ENCODE results near the gene DENND2A. TPM values are rescaled to one million over a fixed set of nuclear protein-coding genes. Genes with fewer than 3 reads are reported as not detected.
"Not testable (repeated sequence)": the region's sequence is repeated elsewhere in the genome, so short reads cannot be mapped to it uniquely, and the experiment has no call there.

The DENND2A gene
- total RNA-seq, 1 experiment from 2014 or later: not detected

- BruUV-seq (replicated peaks): no TSS peak
- TF ChIP-seq CTCF (IDR thresholded peaks at IDR 0.05; ENCODE audit: unreplicated experiment): no peak
- Mint-ChIP-seq H3K9me3 (ENCODE audit: low read depth, unreplicated experiment) (no peaks in the 10 kb centered on the region), H3K36me3 (ENCODE audit: insufficient read depth, unreplicated experiment) (peaks cover 18% of the 10 kb centered on the region), H3K27me3 (ENCODE audit: unreplicated experiment) (no peaks in the 10 kb centered on the region), H3K4me3 (ENCODE audit: low read depth, unreplicated experiment) (peak overlapping the region; percentile 78), H3K27ac (ENCODE audit: unreplicated experiment) (no peak overlapping the region), H3K4me1 (ENCODE audit: low read depth, unreplicated experiment) (peaks cover 11% of the 10 kb centered on the region)
- CTCF ChIA-PET: no interaction called here
- no peak for DNase-seq
- intact Hi-C loops (cut with micrococcal nuclease; ENCODE audit: unreplicated experiment): loop anchor here (5.0 kb wide), 1 partner anchor 340 kb away; the partner anchor contains the start of gene MRPS33
These were observed 31.4 kb upstream of the DENND2A start for GRCh38 chr7:140671966-140672365.

GRCh38 chr7:140670343-140670935, 29.8 kb upstream of the DENND2A start:
- Mint-ChIP-seq H3K36me3 (ENCODE audit: insufficient read depth, unreplicated experiment) (peaks cover 18% of the 10 kb centered on the region), H3K4me3 (ENCODE audit: low read depth, unreplicated experiment) (no peak overlapping the region), H3K27me3 (ENCODE audit: unreplicated experiment) (peaks cover 6% of the 10 kb centered on the region), H3K4me1 (ENCODE audit: low read depth, unreplicated experiment) (peaks cover 11% of the 10 kb centered on the region), H3K9me3 (ENCODE audit: low read depth, unreplicated experiment) (no peaks in the 10 kb centered on the region), H3K27ac (ENCODE audit: unreplicated experiment) (no peak overlapping the region)
- TF ChIP-seq CTCF (IDR thresholded peaks at IDR 0.05; ENCODE audit: unreplicated experiment): no peak
- intact Hi-C loops (cut with micrococcal nuclease; ENCODE audit: unreplicated experiment): loop anchor here (5.0 kb wide), 1 partner anchor 342 kb away; the partner anchor contains the start of gene MRPS33
- CTCF ChIA-PET: interaction anchor here (0.7 kb wide), 1 partner anchor 130 kb away, joined by 6 read pairs; no protein-coding TSS in a partner anchor
- DNase-seq: no peak
- no TSS peak for BruUV-seq (replicated peaks)

GRCh38 chr7:140669862-140670261, 29.2 kb upstream of the DENND2A start:
- DNase-seq; CTCF ChIA-PET; H3K9me3 Mint-ChIP-seq (ENCODE audit: low read depth, unreplicated experiment); H3K4me3 Mint-ChIP-seq (ENCODE audit: low read depth, unreplicated experiment); BruUV-seq (replicated peaks); H3K27ac Mint-ChIP-seq (ENCODE audit: unreplicated experiment): not testable (repeated sequence)
- peaks cover 11% of the 10 kb centered on the region for H3K4me1 Mint-ChIP-seq (ENCODE audit: low read depth, unreplicated experiment)
- intact Hi-C loops (cut with micrococcal nuclease; ENCODE audit: unreplicated experiment): loop anchor here (5.0 kb wide), 1 partner anchor 342 kb away; the partner anchor contains the start of gene MRPS33
- H3K27me3 Mint-ChIP-seq (ENCODE audit: unreplicated experiment): peaks cover 12% of the 10 kb centered on the region
- peaks cover 18% of the 10 kb centered on the region for H3K36me3 Mint-ChIP-seq (ENCODE audit: insufficient read depth, unreplicated experiment)

GRCh38 chr7:140669352-140669751, 28.7 kb upstream of the DENND2A start:
- peaks cover 17% of the 10 kb centered on the region for H3K27me3 Mint-ChIP-seq (ENCODE audit: unreplicated experiment)
- peaks cover 8% of the 10 kb centered on the region for H3K4me1 Mint-ChIP-seq (ENCODE audit: low read depth, unreplicated experiment)
- peaks cover 18% of the 10 kb centered on the region for H3K36me3 Mint-ChIP-seq (ENCODE audit: insufficient read depth, unreplicated experiment)
- CTCF ChIA-PET: interaction anchor here (0.6 to 1.3 kb wide), 2 partner anchors 9 to 57 kb away, joined by 3 to 5 read pairs; no protein-coding TSS in a partner anchor
- DNase-seq: no peak
- intact Hi-C loops (cut with micrococcal nuclease; ENCODE audit: unreplicated experiment): no loop called here
- no peaks in the 10 kb centered on the region for H3K9me3 Mint-ChIP-seq (ENCODE audit: low read depth, unreplicated experiment)
- H3K27ac Mint-ChIP-seq (ENCODE audit: unreplicated experiment): no peak overlapping the region
- no peak overlapping the region for H3K4me3 Mint-ChIP-seq (ENCODE audit: low read depth, unreplicated experiment)
- no peak for TF ChIP-seq CTCF (IDR thresholded peaks at IDR 0.05; ENCODE audit: unreplicated experiment)
- BruUV-seq (replicated peaks): no TSS peak

- no peak for TF ChIP-seq CTCF (IDR thresholded peaks at IDR 0.05; ENCODE audit: unreplicated experiment)
- H3K27me3 Mint-ChIP-seq (ENCODE audit: unreplicated experiment): peaks cover 24% of the 10 kb centered on the region
- H3K36me3 Mint-ChIP-seq (ENCODE audit: insufficient read depth, unreplicated experiment): peaks cover 14% of the 10 kb centered on the region
- no peak for DNase-seq
- intact Hi-C loops (cut with micrococcal nuclease; ENCODE audit: unreplicated experiment): no loop called here
- no peak overlapping the region for H3K27ac Mint-ChIP-seq (ENCODE audit: unreplicated experiment)
- H3K4me1 Mint-ChIP-seq (ENCODE audit: low read depth, unreplicated experiment): peaks cover 1% of the 10 kb centered on the region
- H3K4me3 Mint-ChIP-seq (ENCODE audit: low read depth, unreplicated experiment): no peak overlapping the region
- no peaks in the 10 kb centered on the region for H3K9me3 Mint-ChIP-seq (ENCODE audit: low read depth, unreplicated experiment)
- CTCF ChIA-PET: interaction anchor here (0.6 to 1.3 kb wide), 2 partner anchors 9 to 56 kb away, joined by 3 to 5 read pairs; no protein-coding TSS in a partner anchor
- no TSS peak for BruUV-seq (replicated peaks)
These were observed 28.0 kb upstream of the DENND2A start for GRCh38 chr7:140668641-140669040.
